PC-9 (cell line): ENCODE results near the gene SLC25A21. TPM values are rescaled to one million over a fixed set of nuclear protein-coding genes. Genes with fewer than 3 reads are reported as not detected.

ENCODE experiments used
- BruUV-seq: library from RNA; stranded (reverse); fragments of 400-500 nt; replicated peaks from 2 replicates; lab custom pipeline; 2021; lab: Mats Ljungman, UMichigan
- CTCF ChIA-PET: fragments of 300-600 bp; sonication (Branson Sonifier 250); formaldehyde crosslinking; loops from one replicate; lab custom pipeline; 2022; ENCODE audit warnings: antibody characterized with exemption; lab: Charles Lee
- POLR2A ChIA-PET: fragments of 300-600 bp; sonication (Branson Sonifier 250); formaldehyde crosslinking; loops from one replicate; lab custom pipeline; 2022; ENCODE audit warnings: antibody characterized with exemption; ENCODE audit not compliant: unreplicated experiment; lab: Charles Lee
- DNase-seq, 2 experiments: peaks; one replicate each; pipeline versions ENCODE4 v3.0.0 to v3.0.0-alpha.2; 2015 to 2022; ENCODE audit warnings: mixed read lengths in 1 of 2
- H2AFZ ChIP-seq: fragments of 200-600 bp; sonication (generic); 2 replicates; pipeline ENCODE4 v1.8.1; 2017; ENCODE audit warnings: antibody characterized with exemption
- H3F3A ChIP-seq: fragments of 200-600 bp; sonication (generic); 2 replicates; pipeline ENCODE4 v1.8.1; 2017; ENCODE audit warnings: antibody characterized with exemption, mild to moderate bottlenecking, low read depth; ENCODE audit not compliant: insufficient read depth
- H3K27ac ChIP-seq: fragments of 200-600 bp; sonication (generic); 2 replicates; pipeline ENCODE4 v1.6.1; 2016; ENCODE audit warnings: mixed run types
- H3K27me3 ChIP-seq: fragments of 200-600 bp; sonication (generic); 2 replicates; pipeline ENCODE4 v1.6.1; 2016; ENCODE audit warnings: low read depth, mixed run types; ENCODE audit not compliant: insufficient read depth
- H3K36me3 ChIP-seq: fragments of 200-600 bp; sonication (generic); 2 replicates; pipeline ENCODE4 v1.6.1; 2016; ENCODE audit warnings: low read depth, mixed run types
- H3K4me1 ChIP-seq: fragments of 200-600 bp; sonication (generic); replicated peaks from 2 replicates; pipeline ENCODE4 v1.6.1; 2016; ENCODE audit warnings: mixed run types; ENCODE audit not compliant: insufficient read depth
- H3K4me2 ChIP-seq: fragments of 200-600 bp; sonication (generic); 2 replicates; pipeline ENCODE4 v1.6.1; 2017; ENCODE audit warnings: mixed run types
- H3K4me3 ChIP-seq: fragments of 200-600 bp; sonication (generic); 2 replicates; pipeline ENCODE4 v1.6.1; 2016; ENCODE audit warnings: mixed run types
- H3K79me2 ChIP-seq: fragments of 200-600 bp; sonication (generic); 2 replicates; pipeline ENCODE4 v1.6.1; 2017; ENCODE audit warnings: low read depth, mixed run types
- H3K9me2 ChIP-seq: fragments of 200-600 bp; sonication (generic); 2 replicates; pipeline ENCODE4 v1.8.1; 2017; ENCODE audit warnings: mild to moderate bottlenecking; ENCODE audit not compliant: insufficient read depth
- H3K9me3 ChIP-seq: fragments of 200-600 bp; sonication (generic); 2 replicates; pipeline ENCODE4 v1.8.1; 2016; ENCODE audit warnings: low read depth; ENCODE audit not compliant: insufficient read depth
- H4K20me1 ChIP-seq: fragments of 200-600 bp; sonication (generic); 2 replicates; pipeline ENCODE4 v1.8.1; 2017; ENCODE audit not compliant: insufficient read depth
- EZH2 ChIP-seq: fragments of 200-600 bp; sonication (generic); IDR thresholded peaks from 2 replicates; pipeline ENCODE4 v1.8.0; 2017; ENCODE audit warnings: antibody characterized with exemption, low read depth
- intact Hi-C: fragments of 100-400 bp; cut with micrococcal nuclease; formaldehyde crosslinking; loops from one replicate; pipeline ENCODE4 v1.10.0; 2022; ENCODE audit not compliant: unreplicated experiment
- total RNA-seq: library from RNA; stranded (reverse); gene quantifications from 2 replicates; pipeline ENCODE4 v1.2.3, GENCODE V29; 2021
- TF ChIP-seq, protein P1 (sequence below): fragments of 200-600 bp; sonication (generic); conservative IDR thresholded peaks from 2 replicates; pipeline ENCODE4 v1.6.1; 2017; ENCODE audit warnings: mixed run types, antibody characterized with exemption, mild to moderate bottlenecking, moderate library complexity

SLC25A21 gene
- total RNA-seq, 1 experiment from 2014 or later, result 3.2 TPM

- no peaks in the 10 kb centered on the region for H3K36me3 ChIP-seq
- intact Hi-C loops, result no loop called here
- H3K27ac ChIP-seq, result no peak overlapping the region
- H3K9me3 ChIP-seq, result no peaks in the 10 kb centered on the region
- no peak overlapping the region for H3K4me2 ChIP-seq
- no peak overlapping the region for H2AFZ ChIP-seq
- POLR2A ChIA-PET, result no interaction called here
- no peak overlapping the region for H3K4me3 ChIP-seq
- H3K79me2 ChIP-seq, result no peaks in the 10 kb centered on the region
- CTCF ChIA-PET, result no interaction called here
- no TSS peak for BruUV-seq
- DNase-seq, result no peak
- H3K27me3 ChIP-seq, result no peaks in the 10 kb centered on the region
- no peak for TF ChIP-seq EZH2
- TF ChIP-seq, protein P1, sequence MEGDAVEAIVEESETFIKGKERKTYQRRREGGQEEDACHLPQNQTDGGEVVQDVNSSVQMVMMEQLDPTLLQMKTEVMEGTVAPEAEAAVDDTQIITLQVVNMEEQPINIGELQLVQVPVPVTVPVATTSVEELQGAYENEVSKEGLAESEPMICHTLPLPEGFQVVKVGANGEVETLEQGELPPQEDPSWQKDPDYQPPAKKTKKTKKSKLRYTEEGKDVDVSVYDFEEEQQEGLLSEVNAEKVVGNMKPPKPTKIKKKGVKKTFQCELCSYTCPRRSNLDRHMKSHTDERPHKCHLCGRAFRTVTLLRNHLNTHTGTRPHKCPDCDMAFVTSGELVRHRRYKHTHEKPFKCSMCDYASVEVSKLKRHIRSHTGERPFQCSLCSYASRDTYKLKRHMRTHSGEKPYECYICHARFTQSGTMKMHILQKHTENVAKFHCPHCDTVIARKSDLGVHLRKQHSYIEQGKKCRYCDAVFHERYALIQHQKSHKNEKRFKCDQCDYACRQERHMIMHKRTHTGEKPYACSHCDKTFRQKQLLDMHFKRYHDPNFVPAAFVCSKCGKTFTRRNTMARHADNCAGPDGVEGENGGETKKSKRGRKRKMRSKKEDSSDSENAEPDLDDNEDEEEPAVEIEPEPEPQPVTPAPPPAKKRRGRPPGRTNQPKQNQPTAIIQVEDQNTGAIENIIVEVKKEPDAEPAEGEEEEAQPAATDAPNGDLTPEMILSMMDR, result no peak
- H4K20me1 ChIP-seq, result no peaks in the 10 kb centered on the region
- H3F3A ChIP-seq, result no peaks in the 10 kb centered on the region
- no peaks in the 10 kb centered on the region for H3K9me2 ChIP-seq
- H3K4me1 ChIP-seq, result no peaks in the 10 kb centered on the region
These were observed 517.5 kb downstream of the SLC25A21 start for GRCh38 chr14:36654794-36655381.

- Histone ChIP-seq H3K27ac (no peak overlapping the region), H3K4me1 (no peaks in the 10 kb centered on the region), H3K79me2 (no peaks in the 10 kb centered on the region), H3K36me3 (no peaks in the 10 kb centered on the region), H3K9me3 (no peaks in the 10 kb centered on the region), H2AFZ (no peak overlapping the region), H3K4me2 (no peak overlapping the region), H4K20me1 (no peaks in the 10 kb centered on the region), H3K4me3 (no peak overlapping the region), H3F3A (no peaks in the 10 kb centered on the region), H3K27me3 (no peaks in the 10 kb centered on the region), H3K9me2 (no peaks in the 10 kb centered on the region)
- TF ChIP-seq EZH2, result no peak
- TF ChIP-seq, protein P1, result no peak
- no peak for DNase-seq
- intact Hi-C loops, result no loop called here
- ChIA-PET POLR2A (no interaction called here), CTCF (no interaction called here)
- BruUV-seq, result no TSS peak
These were observed 518.2 kb downstream of the SLC25A21 start for GRCh38 chr14:36653962-36654793.

DNA sequence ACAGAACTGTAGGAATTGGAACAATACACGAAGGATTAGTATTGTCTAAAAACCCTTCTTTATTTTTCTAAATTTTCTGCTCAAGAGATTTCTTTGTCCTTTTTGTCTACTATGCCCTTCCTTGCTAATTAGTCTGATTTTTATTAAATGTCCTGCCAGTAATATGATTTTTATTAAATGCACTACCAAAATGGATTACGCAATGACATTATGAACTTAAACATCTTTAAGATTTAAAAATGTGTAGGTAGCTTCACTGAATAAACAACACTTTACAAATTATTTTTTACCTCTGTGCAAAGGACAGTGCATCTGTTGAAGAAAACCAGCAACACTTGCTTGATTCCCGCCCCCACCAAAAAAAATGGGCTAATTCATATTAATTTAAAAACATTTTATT lies 519.0 kb downstream of the SLC25A21 start:
- no peaks in the 10 kb centered on the region for H3F3A ChIP-seq
- H3K27me3 ChIP-seq, result no peaks in the 10 kb centered on the region
- no peaks in the 10 kb centered on the region for H3K9me3 ChIP-seq
- no peaks in the 10 kb centered on the region for H3K36me3 ChIP-seq
- H3K27ac ChIP-seq, result no peak overlapping the region
- H3K4me1 ChIP-seq, result no peaks in the 10 kb centered on the region
- no peaks in the 10 kb centered on the region for H3K9me2 ChIP-seq
- no TSS peak for BruUV-seq
- ChIA-PET CTCF (no interaction called here), POLR2A (no interaction called here)
- no peak for DNase-seq
- no peak overlapping the region for H3K4me3 ChIP-seq
- no peaks in the 10 kb centered on the region for H4K20me1 ChIP-seq
- H2AFZ ChIP-seq, result no peak overlapping the region
- H3K4me2 ChIP-seq, result no peak overlapping the region
- no peaks in the 10 kb centered on the region for H3K79me2 ChIP-seq
- intact Hi-C loops, result no loop called here
- TF ChIP-seq, protein P1, result no peak
- TF ChIP-seq EZH2, result no peak
